RWPE2 (cell line): ENCODE data around the gene MTUS2.

Source experiments
- ATAC-seq: fragments of 200-7000 bp; cut with Tn5 transposase; 3 replicates; pipeline ENCODE4 v1.9.1; 2021; ENCODE audit warnings: low read depth
- DNase-seq: peaks from one replicate; pipeline ENCODE4 v3.0.0-alpha.2; 2020; ENCODE audit warnings: low spot score
- H3K27ac ChIP-seq: fragments of 450-650 bp; 2 replicates; pipeline ENCODE4 v1.5.1; 2017; ENCODE audit warnings: mild to moderate bottlenecking; ENCODE audit not compliant: poor library complexity, severe bottlenecking
- H3K27me3 ChIP-seq: fragments of 250-450 bp; sonication (Bioruptor Pico); 2 replicates; pipeline ENCODE4 v1.5.1; 2021; ENCODE audit warnings: mild to moderate bottlenecking, moderate library complexity; ENCODE audit not compliant: insufficient read depth, poor library complexity, severe bottlenecking
- H3K36me3 ChIP-seq: fragments of 250-450 bp; sonication (Bioruptor Pico); 2 replicates; pipeline ENCODE4 v1.5.1; 2020; ENCODE audit warnings: low read depth, mild to moderate bottlenecking, moderate library complexity
- H3K4me1 ChIP-seq: fragments of 250-450 bp; sonication (Bioruptor Pico); 2 replicates; pipeline ENCODE4 v1.5.1; 2021; ENCODE audit warnings: mild to moderate bottlenecking, moderate library complexity; ENCODE audit not compliant: insufficient read depth, poor library complexity, severe bottlenecking
- H3K4me3 ChIP-seq: fragments of 250-450 bp; sonication (Bioruptor Pico); 2 replicates; pipeline ENCODE4 v1.5.1; 2021; ENCODE audit warnings: mild to moderate bottlenecking, moderate library complexity; ENCODE audit not compliant: severe bottlenecking
- H3K9me3 ChIP-seq: fragments of 250-450 bp; sonication (Bioruptor Pico); 2 replicates; pipeline ENCODE4 v1.5.1; 2021; ENCODE audit warnings: mild to moderate bottlenecking, moderate library complexity; ENCODE audit not compliant: severe bottlenecking
- TF ChIP-seq, protein P1 (sequence below): fragments of 450-650 bp; IDR thresholded peaks from one replicate; pipeline ENCODE4 v1.5.1; 2017; ENCODE audit warnings: mild to moderate bottlenecking, moderate library complexity; ENCODE audit not compliant: poor library complexity, severe bottlenecking

The MTUS2 gene

DNA sequence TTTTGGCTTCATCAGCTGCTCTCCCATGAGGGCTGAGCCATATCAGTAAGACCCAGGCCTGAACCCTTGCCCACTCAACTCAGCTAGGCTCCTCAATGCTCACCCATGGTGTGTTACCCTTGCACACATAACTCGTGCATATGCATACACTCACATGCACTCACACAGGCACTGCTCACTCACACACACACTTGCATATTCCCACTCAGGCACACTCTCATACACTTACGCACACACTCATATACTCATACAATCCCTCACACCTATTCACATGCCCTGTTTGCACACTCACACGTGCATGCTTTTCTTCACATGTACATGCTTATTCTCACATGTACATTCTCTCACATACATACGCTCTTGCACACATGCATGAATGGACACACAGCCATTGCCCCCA lies 681.5 kb downstream of the MTUS2 start:
- TF ChIP-seq, protein P1, sequence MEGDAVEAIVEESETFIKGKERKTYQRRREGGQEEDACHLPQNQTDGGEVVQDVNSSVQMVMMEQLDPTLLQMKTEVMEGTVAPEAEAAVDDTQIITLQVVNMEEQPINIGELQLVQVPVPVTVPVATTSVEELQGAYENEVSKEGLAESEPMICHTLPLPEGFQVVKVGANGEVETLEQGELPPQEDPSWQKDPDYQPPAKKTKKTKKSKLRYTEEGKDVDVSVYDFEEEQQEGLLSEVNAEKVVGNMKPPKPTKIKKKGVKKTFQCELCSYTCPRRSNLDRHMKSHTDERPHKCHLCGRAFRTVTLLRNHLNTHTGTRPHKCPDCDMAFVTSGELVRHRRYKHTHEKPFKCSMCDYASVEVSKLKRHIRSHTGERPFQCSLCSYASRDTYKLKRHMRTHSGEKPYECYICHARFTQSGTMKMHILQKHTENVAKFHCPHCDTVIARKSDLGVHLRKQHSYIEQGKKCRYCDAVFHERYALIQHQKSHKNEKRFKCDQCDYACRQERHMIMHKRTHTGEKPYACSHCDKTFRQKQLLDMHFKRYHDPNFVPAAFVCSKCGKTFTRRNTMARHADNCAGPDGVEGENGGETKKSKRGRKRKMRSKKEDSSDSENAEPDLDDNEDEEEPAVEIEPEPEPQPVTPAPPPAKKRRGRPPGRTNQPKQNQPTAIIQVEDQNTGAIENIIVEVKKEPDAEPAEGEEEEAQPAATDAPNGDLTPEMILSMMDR: no peak
- no peak for ATAC-seq

DNA sequence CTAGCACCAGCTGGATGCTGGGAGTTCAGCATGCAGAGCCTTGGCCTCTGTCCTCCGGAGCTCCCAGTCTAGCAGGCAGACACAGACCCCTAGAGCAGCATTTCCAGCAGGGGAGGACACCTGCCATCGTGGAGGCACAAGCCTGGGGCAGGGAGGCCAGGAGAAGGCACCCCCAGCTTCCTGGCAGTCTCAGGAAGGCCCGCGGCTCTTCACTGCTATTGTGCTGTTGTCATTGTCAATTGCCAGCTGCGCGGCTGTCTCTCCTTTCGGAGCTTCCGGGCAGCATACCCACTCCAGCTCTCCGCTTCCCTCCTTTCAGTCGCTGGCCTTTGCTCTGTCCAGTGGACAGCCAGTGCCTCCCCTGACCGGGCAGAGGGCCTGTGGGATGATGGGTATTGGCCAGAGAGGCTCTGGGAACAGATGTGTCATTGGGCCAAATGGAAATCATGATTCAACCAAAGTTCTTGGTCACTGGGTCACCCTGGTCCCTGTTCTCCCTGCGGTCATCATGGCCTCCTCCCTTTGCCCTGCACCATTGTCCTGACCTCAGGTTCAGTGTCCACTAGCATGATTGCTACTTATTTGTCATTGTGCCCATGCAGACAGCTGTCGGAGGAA lies 682.4 kb downstream of the MTUS2 start:
- DNase-seq (no peak), ATAC-seq (no peak)
- H3K4me1 ChIP-seq: no peaks in the 10 kb centered on the region
- H3K27me3 ChIP-seq: no peaks in the 10 kb centered on the region
- TF ChIP-seq, protein P1: no peak
- H3K4me3 ChIP-seq: no peak overlapping the region
- H3K9me3 ChIP-seq: no peaks in the 10 kb centered on the region
- H3K36me3 ChIP-seq: no peaks in the 10 kb centered on the region
- no peak overlapping the region for H3K27ac ChIP-seq

More for the DNA sequence above, 681.5 kb downstream of the MTUS2 start:
- no peaks in the 10 kb centered on the region for H3K27me3 ChIP-seq
- no peak overlapping the region for H3K4me3 ChIP-seq
- H3K9me3 ChIP-seq: no peaks in the 10 kb centered on the region
- no peak for DNase-seq
- no peaks in the 10 kb centered on the region for H3K36me3 ChIP-seq
- H3K27ac ChIP-seq: no peak overlapping the region
- H3K4me1 ChIP-seq: no peaks in the 10 kb centered on the region

DNA sequence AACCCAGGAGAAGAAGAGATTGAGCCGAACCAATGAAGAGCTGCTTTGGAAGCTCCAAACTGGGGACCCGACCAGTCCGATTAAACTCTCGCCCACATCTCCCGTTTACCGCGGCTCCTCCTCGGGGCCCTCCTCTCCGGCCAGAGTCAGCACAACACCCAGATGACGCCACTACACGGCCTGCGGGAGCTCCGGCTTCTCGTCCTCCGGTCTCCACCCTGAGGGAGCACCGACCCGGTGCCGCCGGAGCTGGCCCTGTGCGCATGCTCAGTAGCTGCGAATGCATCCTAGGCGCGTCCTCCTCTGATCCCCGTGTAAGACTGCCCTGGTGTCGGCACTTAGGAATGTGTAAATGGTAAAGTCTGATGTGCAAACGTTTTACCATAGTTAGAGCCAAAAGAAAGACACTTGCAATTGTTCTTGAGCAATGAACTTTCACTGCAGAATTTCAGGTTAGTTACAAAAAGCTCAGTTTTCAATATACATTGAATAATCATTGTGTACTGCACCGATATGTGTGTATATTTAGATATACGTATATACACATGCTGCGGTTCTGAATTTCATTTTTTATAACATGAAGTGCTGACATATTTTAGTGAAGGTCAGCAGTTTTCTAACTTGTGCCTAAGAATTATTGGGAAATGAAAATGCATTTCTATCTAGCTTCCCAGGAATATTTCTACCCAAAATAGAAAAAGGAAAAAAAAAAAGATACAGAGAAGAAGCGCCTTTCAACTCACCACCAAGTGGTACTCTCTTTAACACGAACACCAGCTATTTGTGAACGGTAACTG lies 683.1 kb downstream of the MTUS2 start:
- no peak for DNase-seq
- ATAC-seq: no peak
- Histone ChIP-seq H3K4me1 (no peaks in the 10 kb centered on the region), H3K27ac (no peak overlapping the region), H3K36me3 (no peaks in the 10 kb centered on the region), H3K27me3 (no peaks in the 10 kb centered on the region), H3K9me3 (no peaks in the 10 kb centered on the region), H3K4me3 (no peak overlapping the region)
- TF ChIP-seq, protein P1: no peak

DNA sequence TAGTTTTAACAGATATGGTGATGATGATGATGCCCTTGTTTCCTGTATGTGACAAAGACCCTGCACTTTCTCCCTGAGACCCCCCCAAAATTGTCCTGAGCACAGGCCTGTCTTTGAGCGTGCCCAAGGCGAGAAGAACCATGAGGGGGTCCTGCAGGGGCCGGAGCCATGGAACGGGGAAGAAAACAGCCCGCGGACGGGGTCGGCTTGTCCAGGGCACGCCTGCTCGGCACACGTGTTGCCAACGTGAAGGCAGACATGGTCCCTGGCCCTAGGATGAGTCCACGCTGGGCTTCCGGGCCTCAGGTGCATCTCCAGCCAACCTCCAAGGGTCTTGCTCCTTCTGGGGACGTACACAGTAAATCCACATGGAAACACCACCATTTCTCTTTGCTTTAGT lies 684.6 kb downstream of the MTUS2 start:
- H3K27me3 ChIP-seq: no peaks in the 10 kb centered on the region
- no peak overlapping the region for H3K4me3 ChIP-seq
- H3K36me3 ChIP-seq: no peaks in the 10 kb centered on the region
- no peaks in the 10 kb centered on the region for H3K9me3 ChIP-seq
- H3K4me1 ChIP-seq: no peaks in the 10 kb centered on the region
- ATAC-seq: no peak
- TF ChIP-seq, protein P1: no peak
- no peak overlapping the region for H3K27ac ChIP-seq
- no peak for DNase-seq

DNA sequence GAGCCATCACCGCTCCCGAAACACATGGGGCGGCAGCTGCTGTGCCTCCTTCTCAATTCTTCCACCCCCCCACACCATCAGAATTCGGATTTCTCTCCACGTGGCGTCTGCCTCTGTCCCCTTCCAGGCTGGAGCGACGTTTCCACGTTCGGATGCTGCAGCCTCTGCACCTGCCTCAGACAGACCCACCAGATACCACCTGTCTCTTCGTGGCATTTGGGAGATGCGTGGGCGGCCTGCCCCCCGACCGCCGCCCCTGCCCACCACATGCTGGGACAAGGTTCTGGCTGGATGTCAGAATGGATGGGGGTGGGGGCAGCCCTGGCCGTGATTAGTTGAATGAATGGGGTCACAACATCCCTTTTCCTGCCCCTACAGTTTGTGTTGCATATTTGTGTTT lies 685.4 kb downstream of the MTUS2 start:
- DNase-seq (no peak), ATAC-seq (no peak)
- TF ChIP-seq, protein P1: no peak
- H3K4me1 ChIP-seq: no peaks in the 10 kb centered on the region
- no peaks in the 10 kb centered on the region for H3K27me3 ChIP-seq
- H3K9me3 ChIP-seq: no peaks in the 10 kb centered on the region
- no peak overlapping the region for H3K4me3 ChIP-seq
- no peak overlapping the region for H3K27ac ChIP-seq
- no peaks in the 10 kb centered on the region for H3K36me3 ChIP-seq
